ENCODE results near the gene QRFP. TPM values are rescaled to one million over a fixed set of nuclear protein-coding genes. Genes with fewer than 3 reads are reported as not detected.

Gene QRFP
- total and polyA plus RNA-seq, 2 of the 8 experiments (the other 6 are each of a cell fraction or from before 2014, with no cell fraction given): not detected

GRCh38 chr9:130943777-130944176 is 47.2 kb upstream of the QRFP start:
- Histone ChIP-seq H2BK120ac (replicated peaks; ENCODE audit: low read depth, low read length) (no peak overlapping the region), H4K8ac (ENCODE audit: extremely low read depth, insufficient read depth, low read length) (no peak overlapping the region), H4K91ac (replicated peaks; ENCODE audit: insufficient read length, low read length) (no peak overlapping the region), H2BK15ac (ENCODE audit: low read length) (peak overlapping the region; percentile 99), H3K4me1 (replicated peaks in 1 of 4; ENCODE audit: control insufficient read depth in 3 of 4, insufficient read depth in 4 of 4, low read length in 3 of 4) (peaks cover 0 to 13% (median 6%) of the 10 kb centered on the region in 4 experiments; a peak in 5 of 7 replicates), H3K9ac (replicated peaks in 1 of 4; ENCODE audit: extremely low read depth in 1 of 4, low read depth in 3 of 4, low read length in 3 of 4) (no peak overlapping the region), H4K5ac (ENCODE audit: insufficient read length, low read depth, low read length) (no peak overlapping the region), H3K56ac (replicated peaks; ENCODE audit: insufficient read length, low read depth, low read length) (no peak overlapping the region), H3K79me1 (ENCODE audit: low read depth, low read length) (no peaks in the 10 kb centered on the region), H3K4ac (replicated peaks; ENCODE audit: insufficient read length, low read depth, low read length) (no peak overlapping the region), H2BK12ac (ENCODE audit: low read depth, low read length) (no peak overlapping the region; the same call in 1 of the 2 replicates), H4K20me1 (replicated peaks in 1 of 2; ENCODE audit: control insufficient read depth in 1 of 2, insufficient read depth in 2 of 2, low read length in 2 of 2) (peaks cover 2 to 3% of the 10 kb centered on the region in 2 experiments), H3K27ac (ENCODE audit: low read depth, low read length) (no peak overlapping the region), H3K4me2 (ENCODE audit: insufficient read depth in 1 of 2, low read depth in 2 of 2, low read length in 2 of 2) (no peak overlapping the region), H2AFZ (ENCODE audit: low read length) (no peak overlapping the region), H3K14ac (ENCODE audit: insufficient read length) (no peak overlapping the region), H3K23me2 (ENCODE audit: low read depth, low read length) (peaks cover 7% of the 10 kb centered on the region; the same call in 1 of the 2 replicates), H3K27me3 (replicated peaks in 1 of 4; ENCODE audit: control insufficient read depth in 3 of 4, extremely low read depth in 1 of 4, insufficient read depth in 3 of 4, low read length in 3 of 4) (peaks cover 7 to 28% (median 18%) of the 10 kb centered on the region in 4 experiments), H2BK20ac (ENCODE audit: low read length) (no peak overlapping the region), H2AK5ac (ENCODE audit: low read depth, low read length) (peak overlapping the region; percentile 61; the same call in 1 of the 2 replicates), H2BK5ac (ENCODE audit: low read depth, low read length) (no peak overlapping the region), H3K36me3 (ENCODE audit: control insufficient read depth in 2 of 4, insufficient read depth in 4 of 4, low read length in 3 of 4) (no peaks in the 10 kb centered on the region; a peak in 1 of 8 replicates), H3K18ac (ENCODE audit: extremely low read depth, low read length) (no peak overlapping the region), H3K79me2 (ENCODE audit: control insufficient read depth in 1 of 2, insufficient read depth in 2 of 2, low read length in 2 of 2) (no peaks in the 10 kb centered on the region), H3K4me3 (ENCODE audit: extremely low read depth in 1 of 4, insufficient read depth in 2 of 4, low read depth in 3 of 4, low read length in 4 of 4) (no peak overlapping the region), H3K23ac (ENCODE audit: insufficient read length) (no peak overlapping the region), H3K9me3 (ENCODE audit: insufficient read depth in 2 of 2, low read depth in 1 of 2, low read length in 1 of 2) (no peaks in the 10 kb centered on the region)
- no peak for TF ChIP-seq RAD21 (IDR thresholded peaks at IDR 0.05 in 1 of 2, conservative IDR thresholded peaks at IDR 0.05 in 1 of 2; ENCODE audit: low read depth in 2 of 2, low read length in 2 of 2)
- no peak for TF ChIP-seq ATF3 (IDR thresholded peaks at IDR 0.05; ENCODE audit: insufficient read depth, low read depth, low read length)
- TF ChIP-seq CREB1 (IDR thresholded peaks at IDR 0.05): no peak
- DNase-seq (ENCODE audit: low read depth in 1 of 2, low spot score in 2 of 2) (no peak), FAIRE-seq (no peak)
- POLR2A ChIA-PET (ENCODE audit: partially characterized antibody): interaction anchor here (0.6 to 1.7 kb wide), 3 partner anchors 9 to 21 kb away, joined by 3 to 4 read pairs (median 3); no protein-coding TSS in a partner anchor
- CTCF ChIA-PET (ENCODE audit: partially characterized antibody): interaction anchor here (0.6 to 8.2 kb wide), 8 partner anchors 10 to 243 kb away, joined by 3 to 69 read pairs (median 8); no protein-coding TSS in a partner anchor
- WGBS, 2 experiments (ENCODE audit: extremely low coverage in 1 of 2, insufficient coverage in 1 of 2, insufficient read length in 1 of 2, insufficient replicate concordance in 2 of 2, low coverage in 1 of 2, low lambda C conversion rate in 2 of 2, missing lambda C conversion rate in 1 of 2): 82% methylated on average over 11 of the region's 14 CpGs; no CpG with 5 or more reads in 1 of the 2 experiments

Measured in H1 (cell line).